HG02763 (cell line): ENCODE results near the gene CRYBA2.

Experiments used
- ATAC-seq: cut with Tn5 transposase; IDR thresholded peaks from one replicate; pipeline ENCODE4 v1.9.1; 2021; ENCODE audit warnings: mild to moderate bottlenecking, moderate library complexity; ENCODE audit not compliant: unreplicated experiment

CRYBA2 gene

DNA sequence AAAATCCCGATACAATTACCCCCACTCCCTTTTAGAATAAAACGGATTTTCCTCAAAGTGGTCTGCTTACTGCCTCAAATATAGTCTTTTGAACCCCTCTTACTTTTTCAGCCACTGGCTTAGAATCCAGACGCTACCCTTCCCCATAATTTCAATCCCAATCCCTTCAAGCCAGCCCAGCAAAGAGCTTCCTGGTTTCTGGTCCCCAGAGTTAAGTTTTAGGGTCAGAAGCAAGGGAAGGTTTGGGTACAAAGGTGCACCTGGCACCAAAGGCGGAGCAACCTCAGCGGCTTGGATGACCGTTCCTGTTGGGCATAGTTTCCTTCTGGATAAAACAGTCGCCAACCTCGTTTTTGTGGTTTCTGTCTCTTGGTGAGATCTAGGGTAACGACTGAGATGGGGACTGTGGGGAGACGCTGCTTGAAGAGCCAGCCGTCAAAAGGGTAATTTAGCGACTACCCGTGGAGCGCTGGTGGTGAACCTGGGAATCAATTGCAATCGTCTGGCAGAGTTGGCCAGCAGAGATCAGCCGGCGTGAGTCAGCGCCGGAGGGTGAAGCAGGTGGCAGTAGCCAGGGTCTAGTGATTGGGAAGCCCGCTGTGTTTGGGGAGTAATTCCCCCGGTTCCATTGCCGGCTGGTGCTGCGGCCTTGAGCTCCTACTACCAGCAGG is 9.8 kb downstream of the CRYBA2 start:
- ATAC-seq, result no peak

DNA sequence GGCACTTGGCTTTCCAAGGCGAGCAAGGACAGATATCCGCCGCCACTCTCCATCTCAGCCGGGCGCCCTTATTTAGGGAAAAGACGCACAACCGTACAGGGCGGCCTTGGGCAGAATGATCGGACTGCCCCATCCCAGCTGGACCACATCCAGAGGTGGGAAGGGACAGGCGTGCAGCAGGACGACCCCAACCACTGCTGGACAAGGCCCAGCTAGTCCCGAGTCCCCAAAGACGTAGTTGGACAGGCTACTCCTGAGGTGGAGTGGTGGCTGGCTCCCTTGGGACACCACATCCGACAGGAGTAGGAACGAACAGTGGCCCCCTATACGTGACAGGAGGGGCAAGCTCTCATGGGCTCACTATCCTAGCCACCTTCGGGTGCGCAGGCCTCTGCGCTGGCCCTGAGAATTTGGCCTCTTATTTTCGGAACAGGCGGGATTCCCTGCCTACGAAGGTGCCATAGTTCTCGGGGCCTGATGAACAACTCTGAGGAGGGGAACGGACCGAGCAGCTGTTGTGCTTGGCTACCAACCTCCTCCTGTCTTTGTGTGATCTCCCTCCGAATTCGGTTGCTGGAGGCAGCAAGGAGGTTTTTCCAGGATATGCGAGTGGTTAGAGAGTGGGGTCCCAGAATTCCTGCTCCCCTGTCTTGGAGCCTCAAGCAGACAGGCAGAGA is 10.5 kb downstream of the CRYBA2 start:
- no peak for ATAC-seq

DNA sequence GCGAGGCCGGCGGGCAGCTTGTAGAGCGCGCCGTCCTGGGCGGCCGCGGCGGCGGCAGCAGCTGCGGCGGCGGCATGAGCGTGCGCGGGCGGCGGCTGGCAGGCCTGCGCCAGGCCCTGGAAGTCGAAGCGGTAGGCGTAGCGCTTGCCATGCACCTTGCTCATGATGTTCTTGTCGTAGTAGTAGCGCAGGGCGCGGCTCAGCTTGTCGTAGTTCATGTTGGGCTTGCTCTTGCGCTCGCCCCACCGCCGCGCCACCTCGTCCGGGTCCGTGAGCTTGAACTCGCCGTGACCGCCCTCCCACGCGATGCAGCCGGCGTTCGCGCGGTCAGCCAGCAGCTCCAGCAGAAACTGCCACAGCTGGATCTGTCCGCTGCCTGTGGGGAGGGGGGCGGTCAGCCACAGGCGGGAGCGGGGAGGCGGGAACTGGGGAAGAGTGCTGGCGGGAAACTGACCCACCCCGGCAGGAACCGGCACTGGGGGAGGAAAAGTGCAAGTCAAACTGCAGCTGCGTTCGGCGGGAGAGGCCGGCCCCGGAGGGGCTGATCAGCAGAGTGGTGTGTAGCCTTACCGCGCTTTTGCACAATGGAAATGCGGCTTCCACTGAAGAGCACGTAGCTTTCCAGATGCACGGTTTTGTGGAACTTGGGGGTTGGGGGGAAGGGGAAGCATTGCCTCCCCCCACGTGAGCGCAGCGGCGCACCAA is 11.2 kb downstream of the CRYBA2 start:
- no peak for ATAC-seq

DNA sequence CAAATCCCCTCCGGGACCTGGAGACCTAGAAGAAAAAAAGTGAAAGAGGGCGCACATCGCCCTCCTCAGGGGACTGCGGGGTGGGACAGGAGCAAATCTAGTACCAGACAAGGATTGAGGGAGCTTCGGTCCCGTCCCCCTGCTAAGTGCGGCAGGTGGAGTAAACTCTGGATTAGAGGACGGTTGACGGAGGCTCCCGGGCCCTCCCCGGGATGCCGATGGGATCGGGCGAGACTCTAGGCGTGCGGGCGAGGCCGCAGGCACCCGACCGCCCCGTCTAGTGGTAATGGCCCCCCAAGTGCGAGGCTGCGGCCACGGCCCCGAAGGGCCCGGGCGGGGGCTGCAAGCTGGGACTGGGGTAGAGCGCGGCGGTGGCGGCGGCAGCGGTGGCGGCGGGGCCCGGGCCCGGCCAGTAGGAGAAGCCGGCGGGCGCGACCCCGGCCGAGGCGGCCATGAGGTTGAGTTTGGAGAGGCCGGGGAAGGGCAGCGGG is 11.8 kb downstream of the CRYBA2 start:
- ATAC-seq, result no peak

DNA sequence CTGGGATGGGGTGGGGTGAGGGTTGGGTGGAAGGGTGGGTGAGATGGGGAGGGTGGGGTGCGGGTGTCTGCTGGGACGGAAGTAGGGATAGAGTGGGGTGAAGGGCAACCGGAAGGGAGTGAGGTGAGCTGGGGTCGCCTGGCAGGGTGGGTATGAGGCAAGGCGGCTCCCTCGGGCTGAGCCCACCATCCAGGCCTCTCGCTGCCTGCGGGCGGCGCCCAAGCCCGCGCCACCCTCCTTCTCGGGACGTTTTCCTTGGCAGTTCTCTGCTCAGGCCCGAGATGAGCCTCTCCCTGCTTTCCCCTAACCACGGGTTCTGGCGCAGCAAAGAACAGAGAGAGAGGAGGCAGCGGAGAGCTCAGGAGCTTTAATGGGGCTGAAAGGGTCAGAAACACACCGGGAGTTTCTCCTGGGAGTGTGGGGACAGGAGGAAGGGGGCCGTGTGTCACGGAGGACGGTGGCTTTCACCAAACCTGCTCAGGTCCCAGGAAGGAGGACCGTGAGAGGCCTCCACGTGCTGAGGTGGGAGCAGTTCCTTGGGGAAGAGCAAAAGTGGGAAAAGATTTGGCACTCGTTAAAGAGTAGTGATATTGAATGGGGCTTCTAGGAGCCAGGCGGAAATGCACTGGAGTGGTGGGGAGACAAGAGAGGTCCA is 12.4 kb downstream of the CRYBA2 start:
- no peak for ATAC-seq

DNA sequence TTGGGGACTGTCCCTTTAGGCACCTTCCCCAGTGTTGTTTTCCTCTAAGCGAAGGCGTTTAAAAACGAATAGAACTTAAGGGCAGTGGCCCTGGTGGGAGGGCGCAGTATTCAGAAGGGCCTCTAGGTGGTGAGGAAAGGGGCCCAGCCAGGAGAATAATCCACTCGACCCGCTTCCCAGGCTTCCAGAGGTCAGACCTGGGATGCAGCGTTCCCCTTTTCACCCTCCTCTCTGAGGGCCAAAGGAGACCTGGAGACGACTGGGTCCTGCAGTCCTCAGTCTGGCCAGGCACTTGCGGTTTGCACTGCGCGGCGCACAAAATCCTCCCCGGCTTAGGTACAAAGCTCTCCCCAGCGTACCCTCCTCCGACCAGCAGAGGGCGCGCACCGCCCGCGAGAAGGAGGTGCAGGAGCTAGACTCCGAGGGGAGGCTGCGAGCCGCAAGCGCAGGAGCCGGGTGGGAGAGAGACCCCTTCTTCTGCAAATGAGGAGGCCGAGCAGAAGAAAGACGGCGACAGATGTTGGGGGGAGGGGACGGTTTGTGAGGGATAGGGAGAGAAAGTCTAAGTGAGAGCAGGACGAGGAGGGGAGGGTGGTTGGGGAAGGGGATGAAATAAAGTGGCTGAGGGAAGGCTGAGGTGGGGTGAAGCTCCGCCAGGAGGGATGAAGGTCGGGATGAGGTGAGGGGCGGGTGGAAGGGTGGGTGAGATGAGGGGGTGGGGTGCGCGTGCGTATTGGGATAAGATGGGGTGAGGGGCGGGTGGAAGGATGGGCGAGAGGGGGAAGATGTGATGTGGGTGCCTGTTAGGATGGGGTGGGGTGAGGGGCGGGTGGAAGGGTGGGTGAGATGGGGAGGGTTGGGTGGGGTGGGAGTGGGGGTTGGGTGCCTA is 13.1 kb downstream of the CRYBA2 start:
- ATAC-seq, result peak; percentile 77

DNA sequence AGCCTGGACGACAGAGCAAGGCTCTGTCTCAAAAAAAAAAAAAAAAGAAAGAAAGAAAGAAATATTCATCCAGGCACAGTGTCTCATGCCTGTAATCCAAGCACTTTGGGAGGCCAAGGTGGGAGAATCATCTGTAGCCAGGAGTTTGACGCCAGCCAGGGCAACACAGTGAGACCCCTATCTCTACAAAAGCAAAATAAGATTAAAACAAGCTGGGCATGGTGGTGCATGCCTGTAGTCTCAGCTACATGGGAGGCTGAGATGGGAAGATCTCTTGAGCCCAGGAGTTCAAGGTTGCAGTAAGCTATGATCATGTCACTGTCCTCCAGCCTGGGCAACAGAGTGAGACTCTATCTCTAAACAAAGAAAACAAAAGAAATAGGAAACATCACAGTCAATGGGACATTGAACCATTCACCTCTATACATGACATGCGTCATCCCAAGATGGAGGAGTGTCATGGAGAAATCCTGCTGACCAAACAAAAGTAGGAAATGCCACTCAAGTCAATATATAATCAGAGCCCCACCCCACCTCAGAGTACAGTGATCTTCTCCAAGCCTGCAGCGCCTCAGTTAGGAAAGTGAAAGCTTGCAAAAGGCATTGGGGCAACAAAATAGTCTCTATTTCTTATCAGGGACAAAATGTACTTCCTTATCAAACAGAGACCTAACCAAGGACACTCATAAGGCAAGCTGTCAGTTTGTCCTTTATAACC is 18.0 kb downstream of the CRYBA2 start:
- no peak for ATAC-seq

DNA sequence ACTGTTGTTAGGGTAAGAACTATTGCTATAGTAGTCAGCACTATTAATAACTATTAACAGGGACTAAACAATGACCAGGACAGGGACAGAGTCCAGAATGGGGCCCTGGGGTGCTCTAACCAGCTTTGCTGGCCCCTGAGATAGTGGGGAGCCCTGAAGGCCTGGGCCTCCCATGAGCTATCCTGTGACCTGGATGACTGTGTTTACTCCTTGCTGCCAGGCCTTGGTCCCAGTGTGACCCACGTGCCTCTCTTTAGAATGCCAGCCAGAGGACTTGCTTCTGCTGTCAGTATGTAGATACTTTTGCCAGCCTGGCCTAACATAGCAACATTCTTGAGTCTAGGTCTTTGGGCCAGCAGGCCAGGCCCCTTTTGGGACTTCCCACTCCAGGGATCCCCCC is 22.3 kb downstream of the CRYBA2 start:
- no peak for ATAC-seq

DNA sequence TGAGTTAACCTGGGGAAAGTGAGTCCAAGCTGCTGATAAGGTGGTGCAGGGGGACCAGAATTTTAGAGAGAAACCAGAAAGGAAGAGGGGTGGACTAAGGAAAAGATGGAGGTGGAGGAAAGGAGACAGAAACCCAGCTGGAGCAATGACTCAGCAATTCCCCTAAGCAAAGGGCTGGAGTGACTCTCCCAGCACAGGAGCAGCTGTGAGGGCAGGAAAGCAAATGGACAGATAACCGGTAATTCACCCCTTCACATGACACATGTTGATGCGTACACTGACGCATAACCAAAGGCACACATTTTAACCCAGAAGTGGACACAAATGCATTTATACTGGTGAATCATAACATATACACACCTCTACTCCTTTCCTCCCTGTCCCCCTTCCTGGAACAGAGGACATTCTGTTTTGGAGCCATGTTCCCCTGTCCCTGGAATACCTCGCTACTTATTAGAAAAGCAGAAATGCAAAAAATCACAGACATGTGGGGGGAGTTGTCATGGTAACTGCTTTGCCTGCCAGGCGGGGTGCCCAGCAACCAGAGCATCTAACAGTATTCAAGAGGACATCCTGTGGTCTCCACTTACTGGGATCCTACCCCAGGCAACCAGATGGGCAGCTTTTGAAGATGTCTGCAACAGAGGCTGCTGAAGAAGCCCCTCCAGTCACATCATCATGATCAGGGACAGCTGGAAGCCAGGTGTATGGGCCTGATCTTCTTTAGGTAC is 29.0 kb downstream of the CRYBA2 start:
- no peak for ATAC-seq

DNA sequence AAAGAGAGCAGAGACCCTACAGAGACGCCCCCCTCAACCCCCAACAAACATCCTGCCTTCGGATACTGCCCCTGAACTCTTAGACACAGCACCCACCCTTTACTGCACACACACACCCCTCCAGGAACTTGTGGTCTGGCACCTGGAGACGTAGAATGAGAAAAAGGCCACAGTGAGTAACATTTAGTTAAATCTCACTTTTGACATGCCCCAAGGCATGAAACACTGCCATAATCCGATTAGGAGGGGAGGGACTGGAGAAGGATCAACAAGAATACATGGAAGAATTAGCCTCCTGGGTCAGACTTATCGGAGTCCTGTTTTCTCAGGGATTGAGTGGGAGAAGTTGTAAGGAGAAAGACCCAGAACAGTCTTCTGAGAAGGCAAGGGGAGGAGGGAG is 29.6 kb downstream of the CRYBA2 start:
- ATAC-seq, result no peak

DNA sequence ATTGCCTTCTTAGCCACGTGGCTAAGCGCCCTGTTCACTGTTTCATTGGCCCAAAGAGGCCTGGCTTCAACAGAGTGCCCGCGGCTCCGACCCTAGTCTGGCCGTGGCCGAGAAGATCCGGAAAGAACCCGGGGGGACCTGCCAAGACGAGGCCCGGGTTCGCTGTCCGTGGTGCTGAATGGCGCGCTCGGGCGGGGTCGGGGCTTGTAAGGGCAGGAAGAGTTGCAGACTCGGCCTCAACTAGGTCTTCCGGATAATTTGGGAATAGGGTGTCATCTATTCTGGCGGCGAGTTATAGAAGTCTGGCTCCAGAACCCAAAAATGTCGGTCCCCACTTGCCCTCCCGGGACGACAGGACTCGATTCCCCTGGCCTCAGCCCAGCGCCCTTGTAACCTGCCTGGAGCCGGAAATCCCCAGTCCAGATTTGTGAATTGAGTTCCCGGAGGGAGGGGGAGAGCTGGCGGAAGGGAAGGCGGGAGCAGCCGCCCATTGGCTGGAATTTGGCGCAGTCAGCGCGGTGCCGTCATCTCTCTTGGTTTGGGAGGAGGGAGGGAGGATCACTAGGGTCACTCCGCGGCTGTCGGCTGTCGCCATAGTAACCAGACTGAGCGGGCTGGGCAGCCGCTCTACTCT is 30.2 kb downstream of the CRYBA2 start:
- no peak for ATAC-seq

DNA sequence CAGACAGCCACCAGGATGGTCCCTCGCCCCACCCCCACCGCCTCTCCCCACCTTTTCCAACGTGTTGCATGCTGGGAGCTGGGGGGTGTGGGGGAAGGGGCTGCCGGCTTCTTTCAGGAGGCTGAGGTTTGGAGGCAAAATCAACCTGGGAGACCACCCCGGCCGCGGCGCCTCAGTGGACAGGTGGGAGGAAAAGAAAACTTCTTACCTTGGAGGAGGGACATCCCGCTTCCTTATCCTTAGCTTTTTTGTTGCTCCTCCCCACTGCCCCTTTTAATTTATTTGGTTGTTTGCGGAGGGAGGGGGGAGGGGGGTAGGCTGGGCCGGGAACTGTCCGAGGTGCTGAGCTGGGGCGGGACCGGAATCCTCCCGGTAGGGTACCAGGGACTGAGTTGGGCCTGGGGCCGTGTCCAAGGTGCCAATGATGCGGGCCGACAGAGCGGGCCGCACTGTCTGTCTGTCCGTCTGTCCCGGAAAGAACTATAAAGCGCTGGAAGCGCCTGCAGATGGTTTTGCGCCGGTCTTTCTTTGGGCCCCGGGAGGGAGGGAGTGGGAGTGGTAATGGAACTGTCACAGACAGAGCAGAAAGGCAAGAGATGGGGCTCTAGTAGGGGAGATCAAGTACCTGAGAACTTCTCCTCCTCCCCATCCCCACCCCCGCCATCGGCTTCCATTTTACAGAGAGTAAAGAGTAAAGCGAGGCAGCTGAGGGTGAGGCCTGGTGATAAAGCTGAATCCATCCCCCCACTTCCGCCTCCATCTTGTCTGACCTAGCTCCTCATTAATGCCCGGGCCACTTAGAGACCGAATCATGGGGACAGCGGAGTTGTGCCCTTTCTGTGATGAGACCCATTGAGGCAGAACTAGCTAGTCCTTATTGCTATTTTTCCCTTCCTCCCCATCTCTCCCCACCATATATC is 31.3 kb downstream of the CRYBA2 start:
- ATAC-seq, result no peak

DNA sequence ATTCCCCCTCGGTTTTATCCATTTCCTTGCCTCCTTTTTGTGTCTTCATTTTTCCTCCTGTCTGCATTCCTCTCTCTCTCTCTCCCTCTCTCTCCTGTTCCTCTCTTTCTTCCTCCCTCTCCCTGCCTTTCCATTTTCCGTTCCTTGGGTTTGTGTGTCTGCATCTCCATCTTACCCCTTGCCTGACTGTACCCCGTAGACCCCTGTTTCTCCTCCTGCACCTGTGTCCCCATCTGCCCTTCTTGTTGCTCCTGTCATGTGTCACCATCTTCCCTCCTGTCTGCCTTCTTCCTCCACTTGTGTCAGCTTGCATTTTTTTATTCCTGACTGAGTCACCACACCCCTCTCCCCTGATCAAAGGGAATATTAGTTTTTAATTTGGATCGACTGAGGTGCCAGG is 32.0 kb downstream of the CRYBA2 start:
- ATAC-seq, result no peak

DNA sequence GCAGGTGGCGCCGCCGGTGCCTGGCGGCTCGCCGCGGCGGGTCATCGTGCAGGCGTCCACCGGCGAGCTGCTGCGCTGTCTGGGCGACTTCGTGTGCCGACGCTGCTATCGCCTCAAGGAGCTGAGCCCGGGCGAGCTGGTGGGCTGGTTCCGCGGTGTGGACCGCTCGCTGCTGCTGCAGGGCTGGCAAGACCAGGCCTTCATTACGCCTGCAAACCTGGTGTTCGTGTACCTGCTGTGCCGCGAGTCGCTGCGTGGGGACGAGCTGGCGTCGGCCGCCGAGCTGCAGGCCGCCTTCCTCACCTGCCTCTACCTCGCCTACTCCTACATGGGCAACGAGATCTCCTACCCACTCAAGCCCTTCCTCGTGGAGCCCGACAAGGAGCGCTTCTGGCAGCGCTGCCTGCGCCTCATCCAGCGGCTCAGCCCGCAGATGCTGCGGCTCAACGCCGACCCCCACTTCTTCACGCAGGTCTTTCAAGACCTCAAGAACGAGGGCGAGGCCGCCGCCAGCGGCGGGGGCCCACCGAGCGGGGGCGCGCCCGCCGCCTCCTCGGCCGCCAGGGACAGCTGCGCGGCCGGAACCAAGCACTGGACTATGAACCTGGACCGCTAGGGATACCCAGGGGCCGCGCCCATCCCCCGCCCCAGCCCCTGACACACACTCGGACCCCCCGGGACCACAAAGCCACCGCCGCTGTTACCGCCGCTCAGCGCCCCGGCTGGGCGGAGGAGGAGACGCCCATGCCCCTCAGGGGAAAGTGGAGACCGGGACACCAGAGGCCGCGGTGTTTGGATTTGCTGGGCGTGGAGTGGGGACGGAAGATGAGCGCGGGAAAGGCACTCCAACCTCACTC is 32.7 kb downstream of the CRYBA2 start:
- no peak for ATAC-seq

DNA sequence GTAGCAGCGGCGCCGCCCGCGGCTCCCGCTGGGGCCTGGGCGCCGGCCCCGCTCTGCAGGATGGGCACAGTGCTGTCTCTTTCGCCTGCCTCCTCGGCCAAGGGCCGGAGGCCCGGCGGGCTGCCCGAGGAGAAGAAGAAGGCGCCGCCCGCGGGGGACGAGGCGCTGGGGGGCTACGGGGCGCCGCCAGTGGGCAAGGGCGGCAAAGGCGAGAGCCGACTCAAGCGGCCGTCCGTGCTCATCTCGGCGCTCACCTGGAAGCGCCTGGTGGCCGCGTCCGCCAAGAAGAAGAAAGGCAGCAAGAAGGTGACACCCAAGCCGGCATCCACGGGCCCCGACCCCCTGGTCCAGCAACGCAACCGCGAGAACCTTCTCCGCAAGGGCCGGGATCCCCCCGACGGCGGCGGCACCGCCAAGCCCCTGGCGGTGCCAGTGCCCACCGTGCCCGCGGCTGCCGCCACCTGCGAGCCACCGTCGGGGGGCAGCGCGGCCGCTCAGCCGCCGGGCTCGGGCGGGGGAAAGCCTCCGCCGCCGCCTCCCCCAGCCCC is 33.4 kb downstream of the CRYBA2 start:
- ATAC-seq, result no peak

DNA sequence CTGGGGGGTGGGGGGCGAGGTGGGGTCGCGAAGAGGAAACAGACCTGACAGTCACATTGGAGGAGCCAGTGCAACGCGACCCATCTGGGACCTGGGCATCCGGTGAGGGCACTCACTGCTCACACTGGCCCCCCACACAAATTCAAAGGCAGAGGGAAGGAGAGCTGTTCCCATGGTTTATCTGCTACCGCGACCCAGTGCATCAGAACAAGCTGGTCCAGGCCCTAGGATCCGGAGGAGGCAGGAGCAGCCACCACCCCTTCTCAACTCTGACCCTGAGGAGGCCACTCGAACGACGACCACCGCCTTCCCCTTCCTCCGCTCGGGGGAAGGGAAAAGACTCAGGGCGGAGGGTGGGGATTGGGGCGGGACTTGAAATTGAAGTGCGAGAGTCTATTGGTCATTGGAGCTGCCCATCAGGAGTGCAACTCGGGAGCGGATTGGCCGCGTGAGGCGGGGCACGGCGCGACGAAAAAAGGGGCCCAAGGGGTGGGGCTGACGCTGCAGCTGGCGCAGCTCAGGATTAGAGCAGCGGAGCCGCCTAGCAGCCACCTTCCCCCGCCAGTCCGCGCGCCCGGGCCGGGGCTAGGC is 34.0 kb downstream of the CRYBA2 start, which contains the start of gene CDK5R2:
TSS of gene CDK5R2 (plus strand) at position 526 of the 591 bp plus-strand sequence. CDS start 155 bp downstream, outside the sequence.
- ATAC-seq, result peak; percentile 85
